Posterior vena cava (tissue), 2 donors: ENCODE measurements around the gene TSPAN7. TPM values are rescaled to one million over a fixed set of nuclear protein-coding genes. Genes with fewer than 3 reads are reported as not detected.
A peak's percentile ranks its signal among the peaks of the same experiment; 100 is the strongest.

Experiments used
- DNase-seq: peaks from one replicate; pipeline ENCODE4 v3.0.0-alpha.2; 2020; ENCODE audit warnings: low spot score
- intact Hi-C, 2 donors: fragments of 100-400 bp; cut with DNase I; formaldehyde crosslinking; loops; one replicate each; pipeline versions ENCODE4 v1.14.1 to v1.14.2; 2022 to 2023
- long read RNA-seq, 2 donors: library from polyadenylated mRNA; unstranded; transcript quantifications; one replicate each; pipeline ENCODE4 v2.0.0, GENCODE V29; 2020 to 2021
- total RNA-seq, 2 donors: library from RNA; stranded (reverse); fragmentation: NEBNext Ultra II Directional; extraction: Animal tissue kit (Norgen Biotek cat#: 25700); gene quantifications; one replicate each; pipeline ENCODE4 v1.2.1, GENCODE V29; 2021
- donor health status: DM: yes; HTN: yes; CAD: no.
- donor health status: DM: yes; HTN: yes; CAD: no.

The TSPAN7 gene, protein sequence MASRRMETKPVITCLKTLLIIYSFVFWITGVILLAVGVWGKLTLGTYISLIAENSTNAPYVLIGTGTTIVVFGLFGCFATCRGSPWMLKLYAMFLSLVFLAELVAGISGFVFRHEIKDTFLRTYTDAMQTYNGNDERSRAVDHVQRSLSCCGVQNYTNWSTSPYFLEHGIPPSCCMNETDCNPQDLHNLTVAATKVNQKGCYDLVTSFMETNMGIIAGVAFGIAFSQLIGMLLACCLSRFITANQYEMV
- 10 to 100 TPM; 30.5 to 40.1 TPM for total RNA-seq
- long read RNA-seq, donor 1, transcript TSPAN7-202 (8 exons, 1,909 nt) = major isoform, 6 of 11 reads
- long read RNA-seq, donor 1, partial matches to known transcripts = 2 of 11 reads
- long read RNA-seq, donor 1, other reads (novel, unspliced or antisense) = 2 of 11 reads
- long read RNA-seq, donor 2, transcript TSPAN7-202 (8 exons, 1,909 nt) = major isoform, 46 of 54 reads
- long read RNA-seq, donor 2, partial matches to known transcripts = 2 of 54 reads
- long read RNA-seq, donor 2, other reads (novel, unspliced or antisense) = 3 of 54 reads

GRCh38 chrX:38561126-38561868 is at the start of gene TSPAN7:
TSS of gene TSPAN7 (plus strand) at chrX:38561542. CDS start at chrX:38561547, 5 bp downstream.
- DNase-seq = peak; percentile 94
- intact Hi-C loops = no loop called here

GRCh38 chrX:38513112-38513742 is 48.1 kb upstream of the TSPAN7 start:
- intact Hi-C loops = no loop called here

DNA sequence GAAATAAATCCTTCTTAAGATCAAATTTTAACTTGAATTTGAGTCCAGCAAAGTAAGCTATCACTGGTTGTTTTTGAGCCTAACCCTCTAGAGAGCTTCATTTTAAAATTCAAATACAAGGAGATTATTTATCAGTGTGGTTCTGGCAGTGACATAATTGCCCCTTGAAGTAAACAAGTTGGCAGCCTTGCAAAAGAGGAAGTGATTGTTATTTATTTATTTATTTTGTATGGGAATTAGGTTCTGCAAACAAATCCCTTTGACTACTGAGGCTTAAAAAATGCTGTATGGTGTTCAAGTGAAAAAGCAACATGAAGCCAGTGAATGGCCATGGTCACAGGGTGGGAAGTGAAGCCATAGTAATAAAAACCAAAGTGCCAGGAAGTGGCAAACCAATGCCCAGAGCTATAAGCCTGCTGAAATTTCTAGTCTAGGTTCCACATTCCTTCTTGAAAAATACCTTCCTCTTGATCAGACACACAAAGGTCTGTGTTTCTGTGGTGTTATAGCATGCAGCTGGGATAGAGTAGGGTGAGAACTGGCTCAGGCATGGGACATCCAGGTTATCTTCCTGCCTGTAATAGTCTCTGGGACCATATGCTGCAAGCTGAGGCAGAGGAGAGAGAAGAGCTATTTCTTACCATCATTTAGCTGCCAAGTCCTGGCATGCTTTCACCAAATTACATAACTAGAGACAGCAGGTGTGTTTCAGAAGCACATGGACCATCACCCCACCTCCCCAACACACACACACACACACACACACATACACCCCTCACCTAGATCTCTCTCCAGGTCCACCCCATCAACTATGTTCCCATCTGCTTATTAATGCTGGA is 47.1 kb upstream of the TSPAN7 start:
- DNase-seq = no peak
- intact Hi-C loops = no loop called here

More at GRCh38 chrX:38513112-38513742, 48.1 kb upstream of the TSPAN7 start:
- no peak for DNase-seq

GRCh38 chrX:38515291-38515690 is 46.1 kb upstream of the TSPAN7 start:
- intact Hi-C loops = no loop called here
- no peak for DNase-seq

DNA sequence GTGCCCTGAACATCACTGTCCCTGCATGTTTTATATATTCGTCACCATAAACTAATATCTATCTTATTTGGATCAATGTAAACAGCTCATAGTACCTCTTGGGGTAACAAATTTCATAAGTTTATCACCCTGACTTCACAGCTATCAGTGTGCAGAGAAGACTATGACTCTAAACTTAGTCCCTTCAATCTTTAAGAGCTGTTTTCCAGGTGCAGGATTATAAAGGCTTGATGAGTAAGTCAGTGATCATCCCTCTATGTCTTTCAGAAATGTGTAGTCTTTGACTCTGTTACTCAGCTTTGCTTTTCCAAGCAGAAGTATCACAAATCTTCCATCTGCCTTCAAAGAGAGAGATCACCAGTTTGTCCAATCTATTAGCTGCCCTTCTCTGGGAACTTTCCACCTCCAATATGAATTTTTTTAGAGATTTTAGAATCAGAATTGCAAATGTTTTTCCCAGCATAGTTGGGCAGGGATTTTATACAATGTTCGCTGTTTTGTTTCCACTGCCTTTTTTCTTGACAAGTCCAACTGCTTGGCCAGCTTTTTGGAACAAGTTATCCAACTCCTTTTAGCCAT is 45.1 kb upstream of the TSPAN7 start:
- intact Hi-C loops = no loop called here
- DNase-seq = no peak

DNA sequence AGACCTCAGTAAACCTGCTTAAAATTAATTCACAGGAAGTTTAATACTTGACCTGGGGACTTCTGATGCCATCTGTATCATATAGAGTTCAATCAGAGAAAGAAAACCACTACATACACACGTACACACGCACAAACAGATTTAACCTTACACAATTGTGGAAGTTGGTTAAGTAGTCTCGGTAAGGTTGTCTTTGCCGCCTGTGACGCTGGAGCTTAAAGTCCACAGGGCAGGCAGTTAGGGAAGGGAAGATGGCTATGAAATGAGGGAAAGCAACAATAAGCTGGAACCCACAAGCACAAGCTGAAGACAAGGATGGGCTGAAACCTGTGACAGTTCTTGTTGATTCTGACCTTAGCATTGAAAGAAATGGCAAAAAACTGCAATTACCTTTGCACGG is 41.7 kb upstream of the TSPAN7 start:
- no peak for DNase-seq
- intact Hi-C loops = no loop called here

DNA sequence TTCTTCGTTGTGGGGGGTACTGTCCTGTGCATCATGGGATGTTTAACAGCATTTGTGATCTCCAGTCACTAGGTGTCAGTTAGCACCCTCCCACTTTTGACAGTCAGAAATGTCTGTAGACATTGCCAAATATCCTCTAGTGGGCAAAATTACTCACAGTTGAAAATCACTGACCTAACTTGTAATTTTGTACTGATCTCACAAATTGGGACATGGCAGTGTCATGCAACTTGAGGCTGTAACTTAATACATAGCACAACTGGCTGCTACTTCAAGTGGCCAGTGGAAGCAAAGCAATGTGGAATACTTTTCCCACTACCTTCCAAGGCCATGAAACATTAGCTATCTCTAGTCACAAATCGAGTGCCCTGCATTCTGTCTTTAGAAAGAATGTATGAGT is 23.2 kb upstream of the TSPAN7 start:
- intact Hi-C loops = no loop called here
- no peak for DNase-seq

- DNase-seq = no peak
- intact Hi-C loops = no loop called here
Measured at GRCh38 chrX:38539748-38540147, 21.6 kb upstream of the TSPAN7 start.

GRCh38 chrX:38548508-38548907 is 12.8 kb upstream of the TSPAN7 start:
- DNase-seq = no peak
- intact Hi-C loops = no loop called here

DNA sequence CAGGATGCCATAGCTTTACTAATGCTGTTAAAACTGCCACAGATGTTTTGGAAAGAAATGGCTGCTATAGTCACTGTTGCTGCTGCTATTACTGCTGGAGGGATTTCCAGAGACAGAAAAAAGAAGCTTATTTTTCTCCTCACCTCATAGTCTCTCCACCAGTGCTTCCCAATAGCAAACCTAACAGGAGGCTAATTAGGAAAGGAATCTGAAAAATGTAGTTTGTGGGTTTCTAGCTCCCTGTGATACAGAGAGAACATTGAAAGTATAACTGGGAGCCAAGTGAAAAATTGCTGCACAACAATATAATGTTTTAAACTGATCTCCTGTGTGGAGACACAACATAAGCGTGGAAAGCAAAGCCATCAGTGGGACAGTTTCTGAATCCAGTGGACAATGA is 8.6 kb upstream of the TSPAN7 start:
- no peak for DNase-seq
- intact Hi-C loops = no loop called here

- no peak for DNase-seq
- intact Hi-C loops = no loop called here
Measured at GRCh38 chrX:38558686-38559085, 2.7 kb upstream of the TSPAN7 start.

DNA sequence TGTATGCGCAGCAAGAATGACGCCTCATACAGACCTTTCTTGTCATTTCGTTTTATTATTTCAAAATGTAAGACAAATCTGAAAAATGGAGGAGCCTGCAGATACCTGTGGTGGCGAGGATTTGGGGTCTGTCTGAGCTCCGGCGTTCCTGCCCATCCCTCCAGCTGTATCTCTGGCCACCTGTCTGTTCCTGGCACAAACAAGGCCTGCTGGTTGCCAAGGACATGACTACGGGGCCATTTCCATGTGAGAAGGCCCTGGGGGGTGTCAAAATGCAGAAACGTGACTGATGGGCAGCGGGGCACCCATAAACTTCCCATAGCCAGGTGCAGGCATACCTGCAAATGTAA is 591 bp upstream of the TSPAN7 start:
- intact Hi-C loops = no loop called here
- no peak for DNase-seq

DNA sequence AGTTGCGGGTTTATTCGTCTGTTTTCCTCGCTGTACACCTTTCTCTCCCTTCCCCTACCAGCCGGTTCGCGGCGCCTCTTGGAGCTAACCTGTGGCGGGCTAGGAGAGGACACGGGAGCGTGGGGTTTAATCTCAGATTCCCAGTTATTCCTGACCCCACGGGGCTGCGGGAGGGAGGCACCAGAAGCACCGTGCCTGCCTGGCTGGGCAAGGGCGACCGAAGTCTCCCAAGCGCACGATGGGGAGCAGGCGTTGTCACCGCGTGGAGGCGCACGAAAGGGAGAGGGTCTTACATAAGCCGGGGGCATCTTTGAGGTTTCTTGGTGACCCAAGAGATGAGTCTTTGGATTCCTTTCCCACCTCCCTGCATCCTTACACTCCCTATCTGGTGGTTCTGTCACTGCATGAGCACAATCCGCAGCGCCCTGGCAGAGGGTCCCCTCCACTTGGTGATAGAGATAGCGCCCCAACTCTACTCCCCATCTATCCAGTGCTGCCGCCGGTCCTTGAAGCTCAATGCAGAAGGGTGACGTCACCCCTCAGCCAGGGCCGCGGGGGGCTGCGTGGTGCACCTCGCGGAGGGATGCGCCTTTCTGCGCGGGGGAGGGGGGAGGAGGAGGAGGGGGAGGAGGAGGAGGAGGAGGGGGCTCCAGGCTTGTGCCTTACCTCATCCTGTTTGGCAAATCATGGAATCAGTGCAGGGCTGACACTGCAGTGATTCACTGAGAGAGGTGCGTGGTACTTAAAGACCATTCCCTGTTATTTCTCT is 793 bp downstream of the TSPAN7 start:
- DNase-seq = no peak
- intact Hi-C loops = no loop called here

DNA sequence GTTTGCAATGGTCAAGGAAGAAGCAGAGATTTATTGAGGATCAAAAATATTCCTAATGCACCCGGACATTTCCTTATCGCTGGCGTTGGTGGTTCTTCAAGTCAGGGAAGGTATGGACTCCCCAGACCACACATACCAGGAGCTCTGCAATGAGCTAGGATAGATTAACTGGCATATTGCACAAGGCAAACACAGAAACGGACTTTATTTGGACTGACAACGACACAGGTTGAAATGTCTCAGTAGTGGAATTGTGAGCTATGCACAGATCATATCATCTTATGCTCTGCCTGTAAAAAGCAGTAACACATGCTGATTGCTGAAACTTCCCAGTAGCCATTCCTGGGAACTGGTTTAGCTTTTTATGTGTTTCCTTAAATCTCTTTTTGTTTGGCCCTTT is 1.7 kb downstream of the TSPAN7 start:
- no peak for DNase-seq
- intact Hi-C loops = no loop called here

- no peak for DNase-seq
- intact Hi-C loops = no loop called here
Measured at GRCh38 chrX:38570396-38570795, 9.1 kb downstream of the TSPAN7 start.

DNA sequence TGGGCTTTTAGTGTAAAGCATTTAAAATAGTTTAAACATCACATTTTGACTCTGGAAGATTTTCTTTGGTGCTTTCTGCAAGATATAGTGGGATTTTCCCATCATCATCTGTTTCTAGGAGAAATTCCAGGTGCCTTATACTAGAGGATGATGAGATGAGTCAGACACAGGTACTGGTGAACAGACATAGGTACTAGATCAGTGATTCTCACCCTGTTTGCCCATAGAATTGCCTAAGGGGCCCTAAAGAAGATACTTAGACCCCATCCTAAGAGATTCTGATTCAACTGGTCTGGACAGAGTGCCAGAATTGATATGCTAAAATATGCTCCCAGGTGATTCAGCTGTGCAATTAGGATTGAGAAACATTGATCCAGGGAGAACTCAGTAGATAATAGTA is 9.7 kb downstream of the TSPAN7 start:
- no peak for DNase-seq
- intact Hi-C loops = no loop called here

DNA sequence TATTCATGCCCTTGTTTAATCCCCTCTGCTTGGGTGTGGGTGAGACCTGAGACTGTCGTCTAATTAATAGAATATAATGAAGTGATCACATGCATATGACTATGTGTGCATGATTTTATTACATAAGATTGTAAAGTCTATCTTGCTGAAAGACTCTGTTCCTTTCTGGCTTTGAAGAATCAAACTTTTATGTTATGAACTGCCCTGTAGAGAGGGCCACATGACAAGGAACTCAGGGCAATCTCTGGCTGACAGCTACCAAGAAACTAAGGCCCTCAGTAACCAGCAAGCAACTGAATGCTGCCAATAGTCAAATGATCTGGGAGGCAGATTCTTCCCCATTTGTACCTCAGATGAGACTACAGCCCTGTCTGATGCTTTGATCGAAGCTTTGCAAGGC is 13.5 kb downstream of the TSPAN7 start:
- intact Hi-C loops = no loop called here
- DNase-seq = no peak

- intact Hi-C loops = no loop called here
- DNase-seq = no peak
Measured at GRCh38 chrX:38575888-38576287, 14.5 kb downstream of the TSPAN7 start.
